Endothelial cell of umbilical vein (primary cell): ENCODE measurements around the gene CTDSPL. TPM values are rescaled to one million over a fixed set of nuclear protein-coding genes. Genes with fewer than 3 reads are reported as not detected.

Experiments used
- BruUV-seq: library from RNA; stranded (reverse); fragments of 400-500 nt; replicated peaks from 2 replicates; lab custom pipeline; 2021; lab: Mats Ljungman, UMichigan
- CTCF ChIA-PET: fragments of 300-600, 350-600 bp; sonication (Branson Sonifier 250); formaldehyde crosslinking; loops from one replicate; lab custom pipeline; 2021; ENCODE audit warnings: antibody characterized with exemption, inconsistent platforms; lab: Charles Lee
- POLR2A ChIA-PET: fragments of 300-600, 350-600 bp; sonication (Branson Sonifier 250); formaldehyde crosslinking; loops from one replicate; lab custom pipeline; 2021; ENCODE audit warnings: antibody characterized with exemption, inconsistent platforms; lab: Charles Lee
- DNase-seq: peaks from one replicate; pipeline ENCODE4 v3.0.0-alpha.2; 2011; ENCODE audit warnings: low read depth, low spot score
- FAIRE-seq: peaks from 2 replicates; lab custom pipeline; 2011; peaks lifted over from hg19 to GRCh38; lab: Jason Lieb, UNC
- H2AFZ ChIP-seq: 2 replicates; pipeline ENCODE4 v1.6.0; 2012; ENCODE audit warnings: low read depth, low read length, control low read depth, inconsistent platforms
- H3K27ac ChIP-seq: 2 replicates; pipeline ENCODE4 v1.5.1; 2011; ENCODE audit warnings: low read depth, mild to moderate bottlenecking, control low read depth, low read length, moderate library complexity; ENCODE audit not compliant: insufficient read depth
- H3K27me3 ChIP-seq, 2 experiments: 2 replicates each; pipeline versions ENCODE4 v1.6.0 to v1.6.1; 2011; ENCODE audit warnings: low read length in 2 of 2, mixed read lengths in 1 of 2; ENCODE audit not compliant: control insufficient read depth in 2 of 2, insufficient read depth in 2 of 2
- H3K36me3 ChIP-seq, 2 experiments: 2 replicates in 1 of 2; 3 replicates in 1 of 2; pipeline ENCODE4 v1.5.1; 2011; ENCODE audit warnings: low read length in 2 of 2, mild to moderate bottlenecking in 1 of 2, moderate library complexity in 1 of 2; ENCODE audit not compliant: control insufficient read depth in 2 of 2, insufficient read depth in 2 of 2; ENCODE audit errors: extremely low read depth in 1 of 2
- H3K4me1 ChIP-seq: 3 replicates; pipeline ENCODE4 v1.5.1; 2011; ENCODE audit warnings: mild to moderate bottlenecking, low read length; ENCODE audit not compliant: control insufficient read depth, insufficient read depth; ENCODE audit errors: extremely low read depth
- H3K4me2 ChIP-seq: 2 replicates; pipeline ENCODE4 v1.6.1; 2011; ENCODE audit warnings: low read length, control low read depth, mixed read lengths; ENCODE audit not compliant: insufficient read depth
- H3K4me3 ChIP-seq, 3 experiments: fragments of 200-600 bp in 1 of 3; sonication (generic), shearing (Covaris generic) in 1 of 3; replicated peaks in 1 of 3; 2 replicates each; pipeline ENCODE4 v1.5.1; 2011 to 2016; ENCODE audit warnings: control low read depth in 3 of 3, low read length in 3 of 3, mild to moderate bottlenecking in 2 of 3, inconsistent platforms in 1 of 3, low read depth in 1 of 3, moderate library complexity in 1 of 3; ENCODE audit not compliant: insufficient read depth in 1 of 3
- H3K79me2 ChIP-seq: 2 replicates; pipeline ENCODE4 v1.6.0; 2012; ENCODE audit warnings: low read length, inconsistent platforms; ENCODE audit not compliant: control insufficient read depth, insufficient read depth
- H3K9ac ChIP-seq: replicated peaks from 2 replicates; pipeline ENCODE3; 2011; ENCODE audit warnings: low read length, control low read depth; ENCODE audit not compliant: insufficient read depth; ENCODE audit errors: extremely low read depth
- H3K9me1 ChIP-seq: replicated peaks from 3 replicates; pipeline ENCODE4 v1.6.0; 2011; ENCODE audit warnings: mild to moderate bottlenecking, low read length; ENCODE audit not compliant: control insufficient read depth, insufficient read depth; ENCODE audit errors: extremely low read depth
- H3K9me3 ChIP-seq: replicated peaks from 2 replicates; pipeline ENCODE4 v1.5.1; 2012; ENCODE audit warnings: low read length, inconsistent platforms; ENCODE audit not compliant: control insufficient read depth, insufficient read depth
- H4K20me1 ChIP-seq: replicated peaks from 2 replicates; pipeline ENCODE3; 2011; ENCODE audit warnings: mild to moderate bottlenecking, low read length; ENCODE audit not compliant: control insufficient read depth, insufficient read depth; ENCODE audit errors: extremely low read depth
- CTCF ChIP-seq, 2 donors: IDR thresholded peaks; 1 replicate in 1 of 2; 2 replicates in 1 of 2; pipeline ENCODE4 v1.5.1; 2011; ENCODE audit warnings: low read length in 2 of 2, mild to moderate bottlenecking in 2 of 2, moderate library complexity in 2 of 2, control low read depth in 1 of 2, inconsistent platforms in 1 of 2, low read depth in 1 of 2; ENCODE audit not compliant: insufficient read depth in 1 of 2; ENCODE audit errors: extremely low read depth in 1 of 2
- EZH2 ChIP-seq: IDR thresholded peaks from 2 replicates; pipeline ENCODE4 v1.6.1; 2012; ENCODE audit warnings: borderline replicate concordance, low read depth, mild to moderate bottlenecking, moderate library complexity, low read length, inconsistent platforms; ENCODE audit not compliant: severe bottlenecking
- FOS ChIP-seq: IDR thresholded peaks from 2 replicates; pipeline ENCODE4 v1.6.1; 2011; ENCODE audit warnings: mild to moderate bottlenecking, low read length, moderate library complexity, borderline replicate concordance; ENCODE audit not compliant: insufficient read depth
- GATA2 ChIP-seq: IDR thresholded peaks from 2 replicates; pipeline ENCODE4 v1.7.0; 2011; ENCODE audit warnings: low read depth, mild to moderate bottlenecking, moderate library complexity, mixed read lengths, low read length; ENCODE audit not compliant: insufficient read length, insufficient read depth
- MYC ChIP-seq: IDR thresholded peaks from one replicate; pipeline ENCODE4 v1.6.1; 2011; ENCODE audit warnings: mild to moderate bottlenecking, low read depth, low read length
- POLR2A ChIP-seq: IDR thresholded peaks from 2 replicates; pipeline ENCODE4 v1.6.1; 2012; ENCODE audit warnings: low read depth, mild to moderate bottlenecking, control low read depth, low read length
- POLR2AphosphoS5 ChIP-seq: IDR thresholded peaks from 2 replicates; pipeline ENCODE4 v1.6.1; 2012; ENCODE audit warnings: low read depth, mild to moderate bottlenecking, control low read depth, low read length, moderate library complexity; ENCODE audit not compliant: insufficient read depth
- dilution Hi-C: fragments of 300-500 bp; cut with MboI; formaldehyde crosslinking; loops from one replicate; pipeline ENCODE4 v1.15.0; 2019; ENCODE audit warnings: low sequenced_read_pairs; ENCODE audit not compliant: extremely low pct_ligation_motif_present
- intact Hi-C: fragments of 100-400 bp; cut with micrococcal nuclease; formaldehyde crosslinking; loops from one replicate; pipeline ENCODE4 v1.10.0; 2022
- polyA plus RNA-seq, 4 experiments: library from polyadenylated mRNA; depleted of rRNA in 3 of 4; stranded (reverse) in 3 of 4; unstranded in 1 of 4; fragments of >200 nt; gene quantifications; 2 replicates each; pipeline versions ENCODE4 v1.2.1 to v1.2.3, GENCODE V29; 2011 to 2012; ENCODE audit warnings: missing spikeins in 1 of 4
- total RNA-seq: library from RNA; stranded (reverse); gene quantifications from 2 replicates; pipeline ENCODE4 v1.2.3, GENCODE V29; 2021

The CTDSPL gene
- total and polyA plus RNA-seq, 2 donors (not counting 3 experiments of a cell fraction or from before 2014, with no cell fraction given) = 30.1 to 43.2 TPM

- dilution Hi-C loops = no loop called here
- Histone ChIP-seq H4K20me1 (no peaks in the 10 kb centered on the region), H3K9me1 (no peaks in the 10 kb centered on the region), H3K79me2 (no peaks in the 10 kb centered on the region), H3K9ac (no peak overlapping the region), H2AFZ (no peak overlapping the region), H3K4me3 (no peak overlapping the region), H3K36me3 (no peaks in the 10 kb centered on the region), H3K9me3 (no peaks in the 10 kb centered on the region), H3K27ac (no peak overlapping the region), H3K27me3 (no peaks in the 10 kb centered on the region), H3K4me2 (no peak overlapping the region), H3K4me1 (peaks cover 7% of the 10 kb centered on the region)
- intact Hi-C loops = loop anchor here (1.0 kb wide), 3 partner anchors 11 to 112 kb away; no protein-coding TSS in a partner anchor
- no peak for TF ChIP-seq MYC
- TF ChIP-seq GATA2 = no peak
- peak; percentile 85 to 92 for TF ChIP-seq CTCF (IDR thresholded peaks at IDR 0.05; ENCODE audit: extremely low read depth in 1 of 2, insufficient read depth in 1 of 2, low read depth in 1 of 2, low read length in 2 of 2)
- no peak for TF ChIP-seq EZH2
- no peak for TF ChIP-seq POLR2AphosphoS5
- TF ChIP-seq POLR2A = no peak
- TF ChIP-seq FOS = no peak
- ChIA-PET POLR2A (interaction anchor here (1.1 kb wide), 1 partner anchor 112 kb away, joined by 5 read pairs; no protein-coding TSS in a partner anchor), CTCF (interaction anchor here (0.6 to 5.1 kb wide), 46 partner anchors 9 to 376 kb away, joined by 3 to 57 read pairs (median 5); partner anchors contain the start of genes CTDSPL and PLCD1)
- FAIRE-seq = peak; percentile 77
- DNase-seq = peak; percentile 65
- no TSS peak for BruUV-seq
These were observed 105.7 kb downstream of the CTDSPL start for GRCh38 chr3:37967260-37967881.
